Measurements from ENCODE around the gene KCNC1. TPM values are rescaled to one million over a fixed set of nuclear protein-coding genes. Genes with fewer than 3 reads are reported as not detected.

Gene KCNC1
- total and polyA plus RNA-seq, 2 of the 4 experiments (the other 2 are of a cell fraction): 0.03 TPM; not detected in 1

- WGBS, 2 experiments (ENCODE audit: extremely low coverage in 2 of 2, insufficient read length in 1 of 2): 100% methylated on average over 1 of the region's 9 CpGs; no CpG with 5 or more reads in 1 of the 2 experiments
- CTCF ChIA-PET: interaction anchor here (0.6 to 1.6 kb wide), 2 partner anchors 10 to 35 kb away, joined by 3 read pairs; no protein-coding TSS in a partner anchor
- dilution Hi-C loops (cut with HindIII; ENCODE audit: low sequenced_read_pairs, unreplicated experiment): no loop called here
Observed at GRCh38 chr11:17792161-17792560, 57.6 kb downstream of the KCNC1 start.

More at GRCh38 chr11:17792161-17792560, 57.6 kb downstream of the KCNC1 start:
- Histone ChIP-seq H3K9ac (ENCODE audit: low read depth, low read length) (no peak overlapping the region), H4K20me1 (ENCODE audit: insufficient read depth, low read length) (no peaks in the 10 kb centered on the region), H3K27me3 (ENCODE audit: control insufficient read depth, insufficient read depth, low read length) (no peaks in the 10 kb centered on the region), H3K79me1 (ENCODE audit: low read depth in 1 of 2, low read length in 2 of 2) (peaks cover 0 to 13% of the 10 kb centered on the region in 2 experiments; a peak in 1 of 4 replicates), H4K8ac (ENCODE audit: low read depth in 2 of 2, low read length in 2 of 2) (no peak overlapping the region), H3K9me3 (ENCODE audit: control insufficient read depth, insufficient read depth, low read length) (no peaks in the 10 kb centered on the region), H4K5ac (ENCODE audit: low read depth, low read length) (no peak overlapping the region), H3K4me1 (ENCODE audit: control insufficient read depth, insufficient read depth, low read length) (peaks cover 12% of the 10 kb centered on the region), H4K91ac (ENCODE audit: insufficient read depth, low read depth, low read length) (peak overlapping the region; percentile 41), H3K56ac (ENCODE audit: extremely low read depth, insufficient read depth, low read length) (no peak overlapping the region), H3K18ac (ENCODE audit: low read depth, low read length) (no peak overlapping the region), H3K36me3 (ENCODE audit: control insufficient read depth, insufficient read depth, low read length) (no peaks in the 10 kb centered on the region), H3K4me3 (ENCODE audit: insufficient read depth, low read depth, low read length) (no peak overlapping the region), H3K4ac (ENCODE audit: low read depth, low read length) (peak overlapping the region; percentile 54; the same call in 1 of the 2 replicates), H2AK5ac (ENCODE audit: low read depth, low read length) (peak overlapping the region; percentile 63), H2BK120ac (ENCODE audit: low read depth, low read length) (peak overlapping the region; percentile 37; the same call in 1 of the 2 replicates), H3K9me1 (ENCODE audit: insufficient read depth, low read length) (peaks cover 24% of the 10 kb centered on the region), H2AFZ (replicated peaks; ENCODE audit: low read length, poor library complexity) (peak overlapping the region; percentile 24), H3K14ac (replicated peaks; ENCODE audit: low read depth, low read length) (0 out of 2 replicates have a peak overlapping the region, but pooled peaks have one; percentile 35), H3K4me2 (ENCODE audit: low read depth, low read length) (no peak overlapping the region), H2BK20ac (ENCODE audit: low read depth, low read length) (peak overlapping the region; percentile 30), H2BK5ac (ENCODE audit: low read depth, low read length, poor library complexity, severe bottlenecking) (peak overlapping the region; percentile 31), H2BK15ac (ENCODE audit: low read depth, low read length) (no peak overlapping the region), H3K23ac (ENCODE audit: low read depth, low read length) (0 out of 2 replicates have a peak overlapping the region, but pooled peaks have one; percentile 5), H3K27ac (ENCODE audit: insufficient read depth, low read length) (no peak overlapping the region), H2AK9ac (replicated peaks; ENCODE audit: low read depth, low read length, poor library complexity) (no peak overlapping the region)
- no peak for TF ChIP-seq MXI1 (IDR thresholded peaks at IDR 0.05; ENCODE audit: borderline replicate concordance, low read depth, low read length)
- DNase-seq (no peak), ATAC-seq (ENCODE audit: low read depth) (no peak)
- intact Hi-C loops (cut with micrococcal nuclease): no loop called here
- BruUV-seq (replicated peaks): no TSS peak
- POLR2A ChIA-PET (ENCODE audit: unreplicated experiment): no interaction called here
- in situ Hi-C loops (cut with MboI; ENCODE audit: low sequenced_read_pairs): no loop called here
